ENCODE measurements around the gene RCVRN. TPM values are rescaled to one million over a fixed set of nuclear protein-coding genes. Genes with fewer than 3 reads are reported as not detected.

The RCVRN gene
- total RNA-seq, 3 donors from 2014 or later = 0.16 to 0.27 TPM; not detected in 1

GRCh38 chr17:9918804-9919352, 13.8 kb upstream of the RCVRN start:
- Histone ChIP-seq H3K4me1 (ENCODE audit: low read depth) (no peaks in the 10 kb centered on the region), H3K9me3 (no peaks in the 10 kb centered on the region), H3K4me3 (no peak overlapping the region), H3K36me3 (ENCODE audit: low read depth) (no peaks in the 10 kb centered on the region)
- TF ChIP-seq, protein P1, sequence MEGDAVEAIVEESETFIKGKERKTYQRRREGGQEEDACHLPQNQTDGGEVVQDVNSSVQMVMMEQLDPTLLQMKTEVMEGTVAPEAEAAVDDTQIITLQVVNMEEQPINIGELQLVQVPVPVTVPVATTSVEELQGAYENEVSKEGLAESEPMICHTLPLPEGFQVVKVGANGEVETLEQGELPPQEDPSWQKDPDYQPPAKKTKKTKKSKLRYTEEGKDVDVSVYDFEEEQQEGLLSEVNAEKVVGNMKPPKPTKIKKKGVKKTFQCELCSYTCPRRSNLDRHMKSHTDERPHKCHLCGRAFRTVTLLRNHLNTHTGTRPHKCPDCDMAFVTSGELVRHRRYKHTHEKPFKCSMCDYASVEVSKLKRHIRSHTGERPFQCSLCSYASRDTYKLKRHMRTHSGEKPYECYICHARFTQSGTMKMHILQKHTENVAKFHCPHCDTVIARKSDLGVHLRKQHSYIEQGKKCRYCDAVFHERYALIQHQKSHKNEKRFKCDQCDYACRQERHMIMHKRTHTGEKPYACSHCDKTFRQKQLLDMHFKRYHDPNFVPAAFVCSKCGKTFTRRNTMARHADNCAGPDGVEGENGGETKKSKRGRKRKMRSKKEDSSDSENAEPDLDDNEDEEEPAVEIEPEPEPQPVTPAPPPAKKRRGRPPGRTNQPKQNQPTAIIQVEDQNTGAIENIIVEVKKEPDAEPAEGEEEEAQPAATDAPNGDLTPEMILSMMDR (IDR thresholded peaks at IDR 0.05) = no peak
- intact Hi-C loops (cut with DNase I, micrococcal nuclease) = no loop called here
- no peak for DNase-seq
- no peak for ATAC-seq

DNA sequence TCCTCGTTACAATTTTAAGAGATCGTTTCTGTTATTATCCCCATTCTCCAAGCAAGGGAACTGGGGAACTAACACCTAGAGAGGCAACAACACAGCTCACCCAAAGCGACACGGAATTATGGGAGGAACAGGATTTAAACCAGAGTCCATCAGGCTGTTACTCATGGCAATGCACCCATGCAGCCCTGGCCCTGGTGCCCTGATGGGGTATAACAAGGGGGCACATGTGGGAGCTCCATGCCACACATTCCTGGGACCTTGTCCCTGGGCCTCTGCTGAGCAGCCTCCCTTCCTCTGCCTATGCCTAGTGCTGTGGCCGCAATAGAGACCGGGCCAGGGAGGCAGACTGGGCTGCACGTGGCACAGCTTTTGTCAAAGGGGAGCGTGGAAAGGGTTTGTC, 13.3 kb upstream of the RCVRN start:
- intact Hi-C loops (cut with DNase I, micrococcal nuclease) = no loop called here
- H3K4me3 ChIP-seq = no peak overlapping the region
- ATAC-seq (no peak), DNase-seq (no peak)
- no peaks in the 10 kb centered on the region for H3K4me1 ChIP-seq (ENCODE audit: low read depth)
- H3K9me3 ChIP-seq = no peaks in the 10 kb centered on the region
- TF ChIP-seq, protein P1 (IDR thresholded peaks at IDR 0.05) = no peak
- no peaks in the 10 kb centered on the region for H3K36me3 ChIP-seq (ENCODE audit: low read depth)

GRCh38 chr17:9917801-9918200, 12.7 kb upstream of the RCVRN start:
- DNase-seq (no peak), ATAC-seq (no peak)
- H3K36me3 ChIP-seq (ENCODE audit: low read depth) = no peaks in the 10 kb centered on the region
- H3K4me3 ChIP-seq = no peak overlapping the region
- no peaks in the 10 kb centered on the region for H3K9me3 ChIP-seq
- intact Hi-C loops (cut with DNase I, micrococcal nuclease) = no loop called here
- TF ChIP-seq, protein P1 (IDR thresholded peaks at IDR 0.05) = no peak
- no peaks in the 10 kb centered on the region for H3K4me1 ChIP-seq (ENCODE audit: low read depth)

DNA sequence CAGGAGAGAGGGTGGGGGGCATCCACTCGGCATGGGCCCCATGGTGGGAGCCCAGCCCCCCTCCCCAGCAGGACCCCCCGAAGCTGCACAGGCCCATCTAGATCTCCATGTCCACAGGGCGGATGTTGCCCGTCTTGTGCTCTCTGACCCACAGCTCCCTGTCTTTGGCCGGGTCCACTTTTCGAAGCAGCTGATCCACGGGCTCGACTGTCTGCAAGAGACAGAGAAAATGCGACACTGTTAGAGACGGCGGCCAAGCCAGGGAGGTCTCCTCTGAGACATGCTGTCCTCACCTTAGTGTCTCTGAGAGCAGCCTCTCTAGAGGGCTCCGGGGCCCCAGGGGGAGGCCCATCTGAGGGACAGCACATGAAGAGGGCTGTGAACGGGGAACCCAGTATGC, 12.1 kb upstream of the RCVRN start:
- DNase-seq (no peak), ATAC-seq (no peak)
- H3K9me3 ChIP-seq = no peaks in the 10 kb centered on the region
- intact Hi-C loops (cut with DNase I, micrococcal nuclease) = no loop called here
- TF ChIP-seq, protein P1 (IDR thresholded peaks at IDR 0.05) = no peak
- no peaks in the 10 kb centered on the region for H3K36me3 ChIP-seq (ENCODE audit: low read depth)
- no peak overlapping the region for H3K4me3 ChIP-seq
- no peaks in the 10 kb centered on the region for H3K4me1 ChIP-seq (ENCODE audit: low read depth)

DNA sequence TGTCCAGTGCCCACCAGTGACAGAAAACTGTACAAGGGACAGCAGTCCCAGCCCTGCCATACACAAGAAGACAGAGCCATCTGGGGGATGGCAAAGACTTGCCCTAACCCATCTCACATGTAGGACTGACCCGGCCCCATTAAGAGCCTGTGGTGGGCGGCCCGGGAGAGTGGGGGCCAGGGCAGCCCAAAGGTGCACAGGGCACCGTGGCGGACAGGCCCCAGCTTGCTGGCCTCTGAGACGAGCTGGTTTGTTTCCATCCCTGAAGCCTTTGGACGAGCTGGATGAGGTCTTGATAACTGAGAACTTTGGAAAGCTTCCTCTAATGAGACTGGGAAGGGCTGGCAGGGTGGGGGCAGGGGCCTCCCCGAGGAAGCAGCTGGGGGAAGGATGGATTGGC, 11.0 kb upstream of the RCVRN start:
- intact Hi-C loops (cut with DNase I, micrococcal nuclease) = no loop called here
- TF ChIP-seq, protein P1 (IDR thresholded peaks at IDR 0.05) = no peak
- H3K4me3 ChIP-seq = no peak overlapping the region
- no peaks in the 10 kb centered on the region for H3K4me1 ChIP-seq (ENCODE audit: low read depth)
- no peak for ATAC-seq
- H3K36me3 ChIP-seq (ENCODE audit: low read depth) = no peaks in the 10 kb centered on the region
- no peaks in the 10 kb centered on the region for H3K9me3 ChIP-seq
- no peak for DNase-seq

GRCh38 chr17:9913476-9913875, 8.4 kb upstream of the RCVRN start:
- no peak for DNase-seq
- Histone ChIP-seq H3K36me3 (ENCODE audit: low read depth) (no peaks in the 10 kb centered on the region), H3K9me3 (no peaks in the 10 kb centered on the region), H3K4me1 (ENCODE audit: low read depth) (no peaks in the 10 kb centered on the region), H3K4me3 (no peak overlapping the region)
- TF ChIP-seq, protein P1 (IDR thresholded peaks at IDR 0.05) = no peak
- ATAC-seq = no peak
- intact Hi-C loops (cut with DNase I, micrococcal nuclease) = no loop called here
